ENCODE results near the gene RHOF.

The RHOF gene

DNA sequence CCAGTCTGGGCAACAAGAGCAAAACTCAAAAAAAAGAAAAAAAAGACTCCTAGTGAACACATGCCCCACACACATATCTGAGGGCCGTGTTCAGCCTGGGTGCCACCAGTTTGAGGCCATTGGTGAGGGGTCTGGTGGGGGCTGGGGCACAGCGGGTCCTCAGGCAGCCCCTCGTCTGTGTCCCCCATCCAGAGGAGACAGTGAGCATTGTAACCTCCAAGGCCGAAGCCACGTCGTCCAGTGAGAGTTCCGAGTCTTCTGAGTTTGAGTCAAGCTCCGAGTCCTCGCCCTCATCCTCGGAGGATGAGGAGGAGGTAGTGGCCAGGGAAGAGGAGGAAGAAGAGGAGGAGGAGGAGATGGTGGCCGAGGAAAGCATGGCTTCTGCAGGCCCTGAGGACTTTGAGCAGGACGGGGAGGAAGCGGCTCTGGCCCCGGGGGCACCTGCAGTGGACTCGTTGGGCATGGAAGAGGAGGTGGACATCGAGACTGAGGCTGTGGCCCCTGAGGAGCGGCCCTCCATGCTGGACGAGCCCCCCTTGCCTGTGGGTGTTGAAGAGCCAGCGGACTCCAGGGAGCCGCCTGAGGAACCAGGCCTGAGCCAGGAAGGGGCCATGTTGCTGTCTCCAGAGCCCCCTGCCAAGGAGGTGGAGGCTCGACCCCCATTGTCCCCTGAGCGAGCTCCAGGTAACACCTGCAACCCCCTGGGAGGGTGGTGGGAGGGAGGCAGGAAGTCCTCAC is 25.9 kb upstream of the RHOF start:
- DNase-seq = no peak

DNA sequence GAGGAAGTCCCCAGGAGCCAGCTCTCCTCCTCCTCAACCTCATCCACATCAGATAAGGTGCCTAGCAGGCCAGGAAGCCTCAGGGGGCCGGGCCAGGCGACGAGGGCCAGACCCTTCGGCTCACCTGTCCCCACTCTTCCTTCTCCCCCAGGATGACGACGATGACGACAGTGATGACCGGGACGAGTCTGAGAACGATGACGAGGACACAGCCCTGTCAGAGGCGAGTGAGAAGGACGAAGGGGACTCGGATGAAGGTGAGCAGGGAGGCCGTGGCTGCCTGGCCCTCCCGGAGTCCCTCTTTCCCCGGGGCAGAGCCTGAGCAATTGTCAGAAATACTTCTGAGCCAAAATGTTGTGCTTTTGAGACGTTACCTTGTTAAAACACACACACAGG is 24.2 kb upstream of the RHOF start:
- no peak for DNase-seq

DNA sequence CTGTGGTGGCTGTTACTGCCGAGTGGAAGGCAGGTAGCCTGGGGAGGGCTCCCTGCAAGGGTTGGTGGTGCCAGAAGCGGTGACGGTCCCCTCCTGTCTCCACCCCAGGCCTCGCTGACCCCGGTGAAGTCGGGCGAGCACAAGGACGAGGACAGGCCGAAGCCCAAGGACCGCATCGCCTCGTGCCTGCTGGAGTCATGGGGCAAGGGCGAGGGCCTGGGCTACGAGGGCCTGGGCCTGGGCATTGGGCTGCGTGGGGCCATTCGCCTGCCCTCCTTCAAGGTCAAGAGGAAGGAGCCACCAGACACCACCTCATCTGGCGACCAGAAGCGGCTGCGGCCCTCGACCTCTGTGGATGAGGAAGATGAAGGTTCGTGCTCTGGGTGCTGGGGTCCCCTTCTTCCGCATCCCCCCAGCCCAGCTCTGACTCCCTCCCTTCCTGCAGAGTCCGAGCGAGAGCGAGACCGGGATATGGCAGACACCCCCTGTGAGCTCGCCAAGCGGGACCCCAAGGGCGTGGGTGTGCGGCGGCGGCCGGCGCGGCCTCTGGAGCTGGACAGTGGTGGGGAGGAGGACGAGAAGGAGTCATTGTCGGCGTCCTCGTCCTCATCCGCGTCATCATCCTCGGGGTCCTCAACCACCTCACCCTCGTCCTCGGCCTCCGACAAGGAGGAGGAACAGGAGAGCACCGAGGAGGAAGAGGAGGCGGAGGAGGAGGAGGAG is 23.6 kb upstream of the RHOF start:
- no peak for DNase-seq

DNA sequence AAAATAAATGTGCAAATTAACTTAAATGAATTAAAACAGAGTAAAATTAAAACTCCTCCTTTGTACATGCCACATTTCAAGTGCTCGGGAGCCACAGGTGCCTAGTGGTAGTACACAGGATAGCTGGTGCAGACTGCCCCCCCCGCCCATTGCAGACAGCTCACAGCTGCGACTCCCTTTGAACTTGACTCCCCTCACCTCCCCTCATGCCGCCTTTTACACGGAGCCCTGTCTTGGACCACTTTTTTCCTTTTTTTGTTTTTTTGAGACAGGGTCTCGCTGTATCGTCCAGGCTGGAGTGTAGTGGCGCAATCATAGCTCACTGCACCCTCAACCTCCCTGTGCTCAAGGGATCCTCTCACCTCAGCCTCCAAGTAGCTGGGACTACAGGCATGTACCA is 21.8 kb upstream of the RHOF start:
- DNase-seq = no peak

DNA sequence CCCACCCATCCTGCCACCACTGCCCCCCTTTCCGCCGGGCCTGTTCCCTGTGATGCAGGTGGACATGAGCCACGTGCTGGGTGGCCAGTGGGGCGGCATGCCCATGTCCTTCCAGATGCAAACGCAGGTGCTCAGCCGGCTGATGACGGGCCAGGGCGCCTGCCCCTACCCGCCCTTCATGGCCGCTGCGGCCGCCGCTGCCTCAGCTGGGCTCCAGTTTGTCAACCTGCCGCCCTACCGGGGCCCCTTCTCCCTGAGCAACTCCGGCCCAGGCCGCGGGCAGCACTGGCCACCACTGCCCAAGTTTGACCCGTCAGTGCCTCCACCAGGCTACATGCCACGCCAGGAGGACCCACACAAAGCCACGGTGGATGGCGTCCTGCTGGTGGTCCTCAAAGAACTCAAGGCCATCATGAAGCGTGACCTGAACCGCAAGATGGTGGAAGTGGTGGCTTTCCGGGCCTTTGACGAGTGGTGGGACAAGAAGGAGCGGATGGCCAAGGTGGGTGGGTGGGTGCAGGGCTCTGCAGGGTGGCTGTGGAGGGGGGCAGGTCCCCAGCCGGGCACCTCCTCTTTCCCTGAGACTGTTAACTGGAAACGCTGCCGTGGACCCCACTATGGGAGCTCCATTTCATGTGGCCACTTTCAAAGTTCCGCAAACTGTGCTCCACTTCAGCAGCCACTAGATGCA is 21.1 kb upstream of the RHOF start:
- no peak for DNase-seq

DNA sequence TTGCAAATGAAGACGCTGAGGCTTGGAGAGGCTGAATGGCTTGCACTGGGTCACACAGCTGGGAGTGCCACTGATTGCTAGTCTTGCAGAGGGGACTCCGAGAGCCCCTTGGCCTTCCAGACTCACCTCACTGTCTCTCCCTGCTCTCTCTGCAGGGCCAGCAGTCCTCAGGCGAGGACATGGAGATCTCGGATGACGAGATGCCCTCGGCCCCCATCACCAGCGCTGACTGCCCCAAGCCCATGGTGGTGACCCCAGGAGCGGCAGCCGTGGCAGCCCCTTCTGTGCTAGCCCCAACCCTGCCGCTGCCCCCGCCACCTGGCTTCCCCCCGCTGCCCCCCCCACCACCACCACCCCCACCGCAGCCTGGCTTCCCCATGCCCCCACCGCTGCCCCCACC is 20.5 kb upstream of the RHOF start:
- DNase-seq = no peak

DNA sequence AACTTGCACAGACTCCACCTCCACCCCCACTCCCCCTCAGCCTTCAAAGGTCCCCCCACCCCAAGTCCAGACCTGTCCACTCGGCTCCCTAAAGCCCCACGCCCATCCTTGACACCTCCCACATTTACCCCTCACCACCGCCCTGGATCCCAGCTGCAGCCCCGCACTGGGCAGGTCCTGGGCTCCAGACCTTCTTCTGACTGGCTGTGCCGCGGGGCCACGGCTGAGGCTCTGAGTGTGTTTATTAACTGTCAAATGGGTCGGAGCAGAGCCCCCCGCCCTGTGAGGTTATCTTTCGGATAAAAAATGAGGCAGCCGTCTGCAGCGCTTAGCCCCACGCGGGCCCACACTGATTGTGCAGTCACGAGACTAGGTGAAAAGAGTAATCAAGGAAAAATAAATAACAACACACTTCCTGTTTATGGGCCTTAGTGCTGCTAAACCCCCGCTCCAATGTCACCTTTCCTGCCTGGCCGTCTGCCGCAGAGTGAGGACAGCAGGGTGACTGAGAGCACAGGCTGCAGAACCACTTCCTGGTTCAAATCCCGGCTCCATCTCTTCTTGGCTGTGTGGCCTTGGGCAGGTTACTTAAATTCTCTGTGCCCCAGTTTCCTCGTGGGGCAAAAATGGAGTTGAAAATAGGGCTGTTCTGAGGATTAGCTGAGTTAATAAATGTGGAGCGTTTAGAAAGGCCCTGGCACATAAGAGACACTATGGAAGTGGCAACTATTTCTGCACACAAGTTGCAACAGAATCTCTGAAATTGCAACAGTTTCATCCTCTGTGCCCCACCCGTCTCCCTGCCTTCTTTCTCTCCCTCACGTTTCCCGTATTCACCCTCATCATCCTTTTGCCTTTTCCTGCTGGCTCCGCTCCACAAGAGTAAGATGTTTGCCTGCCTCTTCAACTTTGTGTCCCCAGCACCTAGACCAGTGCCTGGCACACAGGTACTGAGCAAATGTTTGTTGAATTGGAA is 19.7 kb upstream of the RHOF start:
- DNase-seq = no peak

DNA sequence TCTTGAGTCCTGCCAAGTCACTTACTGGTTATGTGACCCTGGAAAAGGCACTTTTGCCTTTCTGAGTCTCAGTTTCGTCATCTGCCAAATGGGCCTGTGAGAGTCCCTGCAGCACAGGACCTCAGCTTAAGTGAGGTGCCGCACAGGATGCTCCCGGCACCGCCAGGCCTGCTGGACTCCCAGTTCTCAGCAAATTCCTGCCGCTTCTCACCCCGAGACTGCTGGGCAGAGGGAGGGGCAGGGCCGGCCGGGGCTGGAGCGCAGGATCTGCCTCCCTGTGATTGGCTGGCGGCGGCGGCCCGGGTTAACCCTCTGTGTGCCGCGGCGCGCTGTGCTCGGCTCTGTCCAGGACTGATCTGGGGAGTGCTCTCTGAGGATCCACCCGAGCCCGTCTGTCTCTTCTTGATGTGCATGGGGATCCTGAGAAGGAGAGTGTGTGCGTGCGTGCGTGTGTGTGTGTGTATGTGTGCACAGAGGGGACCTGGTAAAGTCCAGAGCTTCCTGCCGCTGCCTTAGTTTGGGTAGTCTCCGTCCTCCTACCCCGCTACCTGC is 18.9 kb upstream of the RHOF start:
- DNase-seq = peak in 1 of 2 donors; percentile 20

DNA sequence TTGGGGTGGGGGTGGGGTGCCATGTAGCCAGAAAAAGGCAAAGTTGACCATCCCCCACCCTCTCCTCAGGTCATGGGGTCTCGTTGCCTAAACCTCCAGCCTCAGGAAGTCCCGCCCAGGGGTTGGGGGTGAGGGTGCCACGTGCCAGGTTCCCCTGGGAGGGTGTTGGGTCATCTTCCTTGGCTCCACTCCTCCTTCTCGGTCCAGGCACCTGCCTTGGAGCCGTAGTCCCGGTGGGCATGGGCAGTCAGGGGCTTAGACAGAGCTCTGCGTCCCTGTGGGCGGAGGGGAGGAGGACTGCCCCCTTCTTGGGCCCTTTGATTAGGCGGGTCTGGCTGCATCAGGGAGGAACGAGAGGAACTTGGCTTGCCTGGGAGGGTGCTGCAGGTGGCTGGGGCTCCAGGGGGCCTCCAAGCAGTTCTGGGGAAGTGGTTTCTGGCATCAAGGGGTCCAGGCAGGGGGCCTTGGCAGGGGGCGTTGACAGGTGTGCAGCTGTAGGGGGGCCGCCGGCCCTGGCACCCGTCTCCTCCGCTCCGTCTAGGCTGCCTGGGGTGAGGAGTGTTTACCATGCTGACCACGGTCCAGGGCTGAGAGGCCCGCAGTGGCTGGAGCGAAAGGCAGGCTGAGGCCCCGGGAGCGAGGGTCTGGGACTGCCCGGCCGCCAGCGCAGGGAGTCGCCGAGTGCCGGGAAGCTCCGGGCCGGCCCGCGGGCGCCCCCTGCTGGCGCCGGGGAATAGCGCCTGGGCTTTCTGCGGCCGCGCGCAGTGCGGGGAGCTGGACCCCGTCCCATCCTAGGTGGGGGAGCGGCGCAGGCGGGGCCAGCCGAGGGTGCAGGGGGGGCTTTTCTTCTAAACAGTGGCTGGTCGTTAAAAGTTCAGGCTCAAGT is 18.2 kb upstream of the RHOF start:
- DNase-seq = peak; percentile 59 to 72

DNA sequence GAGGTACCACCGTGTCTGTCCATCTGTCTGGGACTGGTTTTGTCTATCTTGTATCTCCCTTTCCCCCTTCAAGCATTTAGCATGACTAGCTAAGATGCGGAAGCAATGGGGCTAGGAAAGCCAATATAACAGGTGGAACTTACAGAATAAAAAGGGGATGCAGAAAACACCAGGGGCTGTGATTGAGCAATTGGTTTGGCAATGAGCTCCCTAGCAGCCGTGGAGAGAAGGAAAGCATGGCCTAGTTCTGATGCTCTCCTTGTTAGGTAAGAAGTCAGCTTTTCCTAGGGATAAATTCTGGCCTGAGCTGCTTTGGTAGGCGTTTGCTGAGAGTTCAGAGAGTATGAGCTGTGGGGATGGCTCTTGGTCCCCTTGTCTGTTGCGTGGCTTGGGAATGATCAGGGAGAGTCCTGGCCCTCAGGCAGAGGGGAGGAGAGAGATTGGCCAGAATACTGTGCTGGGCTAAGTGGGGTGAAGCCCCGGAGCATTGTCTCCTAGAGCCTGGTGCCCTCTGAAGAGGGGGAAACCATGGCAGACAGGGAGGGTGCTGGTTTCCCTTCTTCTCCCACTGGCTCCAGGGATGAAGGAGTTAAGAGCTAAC is 17.4 kb upstream of the RHOF start:
- no peak for DNase-seq

DNA sequence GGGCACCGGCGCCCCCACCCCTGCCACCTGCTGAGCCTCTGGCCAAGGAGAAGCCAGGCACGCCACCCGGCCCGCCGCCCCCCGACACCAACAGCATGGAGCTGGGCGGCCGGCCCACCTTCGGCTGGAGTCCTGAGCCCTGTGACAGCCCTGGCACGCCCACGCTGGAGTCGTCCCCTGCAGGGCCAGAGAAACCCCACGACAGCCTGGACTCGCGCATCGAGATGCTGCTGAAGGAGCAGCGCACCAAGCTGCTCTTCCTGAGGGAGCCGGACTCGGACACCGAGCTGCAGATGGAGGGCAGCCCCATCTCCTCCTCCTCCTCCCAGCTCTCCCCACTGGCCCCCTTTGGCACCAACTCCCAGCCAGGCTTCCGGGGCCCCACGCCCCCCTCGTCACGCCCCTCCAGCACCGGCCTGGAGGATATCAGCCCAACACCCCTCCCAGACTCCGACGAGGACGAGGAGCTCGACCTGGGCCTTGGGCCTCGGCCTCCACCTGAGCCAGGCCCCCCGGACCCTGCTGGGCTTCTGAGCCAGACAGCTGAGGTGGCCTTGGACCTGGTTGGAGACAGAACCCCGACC is 16.8 kb upstream of the RHOF start:
- DNase-seq = no peak

DNA sequence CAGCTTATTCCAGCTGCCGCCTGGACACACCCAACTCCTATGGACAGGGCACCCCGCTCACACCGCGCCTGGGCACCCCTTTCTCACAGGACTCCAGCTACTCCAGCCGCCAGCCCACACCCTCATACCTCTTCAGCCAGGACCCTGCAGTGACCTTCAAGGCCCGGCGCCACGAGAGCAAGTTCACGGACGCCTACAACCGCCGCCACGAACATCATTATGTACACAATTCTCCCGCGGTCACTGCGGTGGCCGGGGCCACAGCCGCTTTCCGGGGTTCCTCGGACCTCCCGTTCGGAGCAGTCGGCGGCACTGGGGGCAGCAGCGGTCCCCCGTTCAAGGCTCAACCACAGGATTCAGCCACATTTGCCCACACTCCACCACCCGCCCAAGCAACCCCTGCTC is 16.2 kb upstream of the RHOF start:
- no peak for DNase-seq

DNA sequence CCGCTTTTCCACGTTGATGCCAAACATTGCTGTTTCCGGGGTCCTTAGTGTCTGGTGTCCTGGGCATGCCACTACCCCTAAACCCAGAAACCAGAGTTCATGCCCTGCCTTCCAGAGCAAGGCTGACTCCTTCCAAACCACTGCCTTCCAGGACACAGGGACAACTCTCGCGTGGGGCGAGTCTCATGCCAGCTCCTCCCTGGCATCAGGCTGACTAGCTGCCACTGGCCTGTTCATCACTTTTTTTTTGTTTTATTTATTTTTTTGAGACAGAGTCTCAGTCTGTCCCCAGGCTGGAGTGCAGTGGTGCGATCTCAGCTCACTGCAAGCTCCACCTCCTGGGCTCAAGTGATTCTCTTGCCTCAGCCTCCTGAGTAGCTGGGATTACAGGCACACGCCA is 15.1 kb upstream of the RHOF start:
- DNase-seq = no peak

DNA sequence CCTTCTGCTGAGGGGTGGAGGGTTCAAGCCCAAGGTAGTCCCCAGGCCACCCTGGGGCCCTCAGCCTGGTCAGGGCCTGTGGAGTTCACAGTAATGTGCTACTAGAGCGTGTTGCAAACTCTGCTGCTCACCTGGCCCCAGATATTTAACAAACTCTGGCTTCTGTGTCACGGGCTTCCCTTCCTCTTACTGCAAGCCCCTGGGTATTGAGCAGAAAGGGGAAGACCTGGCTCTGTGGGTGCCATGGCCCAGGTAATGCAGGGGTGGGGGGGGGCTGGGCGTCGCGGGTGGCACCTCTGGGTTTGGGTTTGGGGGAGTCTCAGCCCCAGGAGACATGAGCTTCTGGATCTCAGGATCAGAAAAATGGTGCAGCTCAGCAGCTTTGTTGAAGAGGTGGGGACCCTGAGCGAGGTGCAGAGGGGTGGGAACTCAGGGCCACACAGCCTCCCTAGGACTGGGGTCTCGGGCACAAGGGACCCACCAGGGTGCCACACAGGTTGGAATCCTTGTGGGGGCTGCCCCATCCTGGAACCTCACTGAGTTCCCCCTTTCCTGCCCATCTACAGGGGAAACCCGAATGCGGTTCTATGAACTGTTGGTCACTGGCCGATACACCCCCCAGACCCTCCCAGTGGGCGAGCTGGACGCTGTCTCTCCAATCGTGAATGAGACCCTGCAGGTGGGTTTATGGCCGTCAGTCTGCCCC is 14.3 kb upstream of the RHOF start:
- DNase-seq = no peak

DNA sequence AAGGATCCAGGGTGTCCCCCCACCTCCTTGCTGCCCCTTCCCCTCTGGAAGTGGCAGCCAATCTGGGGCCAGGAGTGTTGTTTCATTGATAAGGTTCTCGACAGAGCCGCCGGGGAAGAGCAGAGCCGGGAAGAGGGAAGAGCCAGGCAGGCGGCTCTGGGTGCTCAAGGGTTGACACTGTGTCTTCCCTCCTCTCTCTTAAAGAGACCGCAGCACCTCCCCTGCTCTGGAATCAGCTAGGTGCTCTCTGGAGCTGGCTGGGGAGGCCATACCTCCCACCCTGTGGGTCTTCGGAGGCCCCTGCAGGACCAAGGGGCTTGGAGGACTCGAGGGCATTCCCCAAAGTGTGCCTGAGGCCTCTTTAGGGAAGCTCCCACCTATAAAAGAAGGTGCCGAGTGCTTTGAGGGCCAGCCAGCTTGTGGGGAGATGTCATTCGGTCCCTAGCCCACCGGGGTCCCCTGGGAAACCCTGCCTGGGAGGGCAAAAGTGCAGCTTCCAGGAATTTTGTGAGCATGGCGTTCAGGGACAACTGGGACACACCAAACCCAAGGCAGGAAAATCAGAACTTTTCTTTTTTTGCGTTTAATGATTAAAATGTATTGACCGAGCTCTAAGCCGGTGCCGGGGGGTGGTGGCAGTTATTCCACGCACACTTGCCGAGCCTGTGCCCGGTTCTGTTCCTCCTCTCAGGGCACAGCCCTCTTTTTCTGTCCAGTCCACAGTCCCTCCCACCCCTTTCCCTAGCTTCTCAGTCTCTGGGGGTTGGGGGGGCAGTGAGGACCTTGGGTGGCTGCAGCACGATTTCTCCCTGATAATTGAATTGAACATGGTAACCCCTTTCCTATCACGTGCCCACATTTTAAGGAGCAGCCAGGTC is 13.3 kb upstream of the RHOF start:
- no peak for DNase-seq

DNA sequence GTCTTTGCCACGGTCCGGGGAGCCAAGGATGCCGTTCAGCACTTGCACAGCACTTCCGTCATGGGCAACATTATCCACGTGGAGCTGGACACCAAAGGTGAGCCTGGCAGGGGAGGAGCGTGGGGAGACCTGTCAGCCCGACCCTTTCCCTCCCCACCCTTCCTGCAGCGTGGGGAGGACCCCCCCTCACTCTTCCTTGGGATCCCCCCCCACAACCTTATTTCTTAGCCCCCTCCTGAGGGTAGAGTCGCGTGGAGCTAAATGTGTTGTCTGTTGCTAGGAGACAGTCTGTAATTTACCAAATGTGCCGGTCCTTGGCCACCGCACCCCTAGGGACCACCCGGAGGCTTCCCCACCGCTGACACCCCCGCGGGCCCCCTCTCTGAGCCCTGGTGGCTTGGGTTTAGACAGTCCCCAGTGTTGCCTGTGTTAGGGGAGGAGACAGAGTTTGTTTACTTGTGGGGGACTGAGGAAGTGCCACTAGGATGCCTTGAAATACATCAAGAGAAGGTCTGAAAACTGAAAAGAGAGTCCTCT is 12.6 kb upstream of the RHOF start:
- DNase-seq = peak; percentile 59 to 78

DNA sequence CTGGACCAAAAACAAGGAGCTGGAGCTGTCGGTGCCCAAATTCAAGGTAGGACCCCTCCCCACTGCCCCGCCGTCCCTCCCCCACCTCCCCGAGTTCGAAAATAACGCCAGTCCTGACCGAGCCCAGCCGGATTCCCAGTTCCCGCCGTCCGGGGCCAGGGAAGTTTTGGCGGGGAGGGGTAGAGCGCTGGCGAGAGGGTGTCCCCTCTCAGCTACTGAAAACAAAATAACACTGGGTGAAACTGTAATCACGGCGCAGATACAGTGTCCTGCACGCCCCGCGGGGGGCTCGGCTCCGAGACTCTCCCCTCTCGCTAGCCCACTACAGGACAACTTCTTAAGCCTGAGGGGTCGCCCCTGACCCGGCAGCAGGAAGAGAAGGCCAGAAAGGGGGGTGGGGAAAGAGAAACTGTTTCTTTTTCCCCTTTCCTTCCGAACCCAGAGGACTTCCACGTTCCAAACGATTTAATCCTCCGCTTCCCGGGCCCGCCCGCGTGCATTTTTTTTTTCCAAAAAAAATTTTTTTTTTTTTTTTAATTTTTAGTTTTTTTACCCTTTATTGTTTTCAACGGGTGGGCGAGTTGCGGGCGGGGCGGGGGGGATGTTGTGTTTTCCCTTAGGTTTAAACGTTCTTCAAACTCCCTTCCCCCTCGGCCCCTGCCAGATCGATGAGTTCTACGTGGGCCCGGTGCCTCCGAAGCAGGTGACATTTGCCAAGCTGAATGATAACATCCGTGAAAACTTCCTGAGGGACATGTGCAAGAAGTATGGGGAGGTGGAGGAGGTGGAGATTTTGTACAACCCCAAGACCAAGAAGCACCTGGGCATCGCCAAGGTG is 11.9 kb upstream of the RHOF start:
- peak in 1 of 2 donors; percentile 42 for DNase-seq
